K562 (cell line): Measurements from ENCODE around the gene OSGEPL1. TPM values are rescaled to one million over a fixed set of nuclear protein-coding genes. Genes with fewer than 3 reads are reported as not detected.

Source experiments
- CHD7 ChIP-seq: fragments of 200-600 bp; sonication (generic); IDR thresholded peaks from one replicate; pipeline ENCODE4 v1.6.1; 2012; ENCODE audit warnings: mild to moderate bottlenecking, low read depth, low read length, inconsistent platforms
- DIDO1 ChIP-seq: fragments of 450-650 bp; IDR thresholded peaks from 2 replicates; pipeline ENCODE4 v1.6.1; 2016; ENCODE audit warnings: low read depth, missing biosample characterization, missing genetic modification characterization
- ETV6 ChIP-seq, 3 experiments: fragments of 150-350 bp in 1 of 3; sonication (generic) in 1 of 3; formaldehyde crosslinking in 1 of 3; IDR thresholded peaks; 2 replicates each; pipeline versions ENCODE4 v1.6.1 to v1.8.0; 2014 to 2022; ENCODE audit warnings: borderline replicate concordance in 2 of 3, low read depth in 2 of 3, antibody characterized with exemption in 1 of 3, low read length in 1 of 3, mild to moderate bottlenecking in 1 of 3, missing genetic modification reagents in 1 of 3
- FOXP4 ChIP-seq: sonication (generic); formaldehyde crosslinking; IDR thresholded peaks from 2 replicates; pipeline ENCODE4 v1.8.0; 2022; ENCODE audit warnings: mild to moderate bottlenecking, missing genetic modification reagents, borderline replicate concordance
- MEF2A ChIP-seq: IDR thresholded peaks from 2 replicates; pipeline ENCODE4 v1.6.1; 2011; ENCODE audit warnings: low read depth, mild to moderate bottlenecking, low read length, moderate library complexity; ENCODE audit not compliant: control insufficient read depth
- MTF1 ChIP-seq: fragments of 250-450 bp; sonication (Bioruptor Pico); IDR thresholded peaks from 2 replicates; pipeline ENCODE4 v1.9.0; 2021; ENCODE audit warnings: moderate library complexity, mild to moderate bottlenecking, inconsistent platforms, borderline replicate concordance
- NFE2 ChIP-seq: IDR thresholded peaks from 2 replicates; pipeline ENCODE4 v1.6.1; 2014; ENCODE audit warnings: antibody characterized with exemption, low read depth
- PRPF4 ChIP-seq: fragments of 200-400 bp; formaldehyde crosslinking; IDR thresholded peaks from one replicate; pipeline ENCODE4 v1.6.1; 2017; ENCODE audit warnings: low read length, low read depth, mild to moderate bottlenecking; ENCODE audit not compliant: insufficient read depth, poor library complexity, severe bottlenecking
- RFX1 ChIP-seq: fragments of 450-650 bp; IDR thresholded peaks from 2 replicates; pipeline ENCODE4 v1.6.1; 2016; ENCODE audit warnings: mild to moderate bottlenecking, moderate library complexity
- ZNF431 ChIP-seq: sonication (generic); formaldehyde crosslinking; IDR thresholded peaks from 2 replicates; pipeline ENCODE4 v1.8.0; 2022; ENCODE audit warnings: mild to moderate bottlenecking, missing genetic modification reagents
- ZNF551 ChIP-seq: fragments of 250-450 bp; sonication (Bioruptor Pico); IDR thresholded peaks from 2 replicates; pipeline ENCODE4 v1.5.0; 2021; ENCODE audit warnings: mild to moderate bottlenecking, moderate library complexity
- ZSCAN29 ChIP-seq: fragments of 450-650 bp; IDR thresholded peaks from 2 replicates; pipeline ENCODE4 v1.6.1; 2017
- polyA plus RNA-seq, 8 experiments: library from polyadenylated mRNA; depleted of rRNA in 4 of 8; stranded (reverse) in 5 of 8; unstranded in 3 of 8; fragments of >200 nt; fragmentation: Nextera tagmentation in 2 of 8; fragmentation: Illumina TruSeq in 1 of 8; extraction: Ambion mirVana in 2 of 8; extraction: Trizol in 1 of 8; gene quantifications; 2 replicates each; pipeline versions ENCODE4 v1.2.1 to v1.2.3, GENCODE V29; 2011 to 2014; ENCODE audit warnings: inconsistent platforms in 1 of 8, missing spikeins in 1 of 8
- total RNA-seq, 7 experiments: library from RNA; depleted of rRNA in 6 of 7; stranded (reverse); fragments of >200 nt in 6 of 7; fragmentation: Illumina TruSeq in 2 of 7; extraction: Trizol in 2 of 7; gene quantifications; 2 replicates each; pipeline versions ENCODE4 v1.2.1 to v1.2.3, GENCODE V29; 2011 to 2021; ENCODE audit warnings: low replicate concordance in 1 of 7

OSGEPL1 gene
- total and polyA plus RNA-seq, 9 of the 15 experiments (the other 6 are each of a cell fraction or from before 2014, with no cell fraction given): 2.5 to 10.8 (median 6.5) TPM

- TF ChIP-seq CHD7 (no peak), FOXP4 (no peak), DIDO1 (tag) (no peak; the same call in 1 of the 2 replicates), MEF2A (no peak), NFE2 (no peak), ETV6 (IDR thresholded peaks at IDR 0.05; ENCODE audit: borderline replicate concordance in 1 of 2, low read depth in 2 of 2, low read length in 1 of 2) (no peak), ETV6 (CRISPR knock-in tag; IDR thresholded peaks at IDR 0.05; ENCODE audit: borderline replicate concordance) (no peak), ZNF551 (CRISPR knock-in tag) (no peak), ZSCAN29 (no peak), PRPF4 (no peak), ZNF431 (no peak), MTF1 (CRISPR knock-in tag) (no peak), RFX1 (no peak)
These were observed at the start of gene OSGEPL1 (continued) for GRCh38 chr2:189762551-189763298.
